Posterior cingulate gyrus (tissue), 11 donors: ENCODE measurements around the gene MYO10.
A peak's percentile ranks its signal among the peaks of the same experiment; 100 is the strongest.
"Not testable (repeated sequence)": the region's sequence is repeated elsewhere in the genome, so short reads cannot be mapped to it uniquely, and the experiment has no call there.

Source experiments
- DNase-seq, 10 donors: peaks; one replicate each; pipeline versions ENCODE4 v3.0.0 to v3.0.0-alpha.2; 2020 to 2021; ENCODE audit warnings: mixed read lengths in 3 of 10
- intact Hi-C: fragments of 100-400 bp; cut with DNase I; formaldehyde crosslinking; loops from one replicate; pipeline ENCODE4 v1.15.1; 2023

Gene MYO10

DNA sequence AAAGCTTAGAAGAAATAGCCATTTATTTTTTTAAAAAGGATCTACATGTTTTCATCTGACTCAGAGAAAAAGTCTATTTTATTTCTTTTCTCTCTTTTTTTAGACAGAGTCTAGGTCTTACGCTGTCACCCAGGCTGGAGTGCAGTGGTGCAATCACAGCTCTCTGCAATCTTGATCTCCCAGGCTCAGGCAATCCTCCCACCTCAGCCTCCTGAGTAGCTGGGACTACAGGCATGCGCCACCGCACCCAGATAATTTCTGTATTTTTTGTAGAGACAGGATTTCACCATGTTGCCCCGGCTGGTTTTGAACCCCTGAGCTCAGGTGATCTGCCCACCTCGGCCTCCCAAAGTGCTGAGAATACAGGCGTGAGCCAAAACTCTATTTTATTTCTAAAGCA lies 178.5 kb downstream of the MYO10 start:
- DNase-seq, intact Hi-C loops: not testable (repeated sequence)

DNA sequence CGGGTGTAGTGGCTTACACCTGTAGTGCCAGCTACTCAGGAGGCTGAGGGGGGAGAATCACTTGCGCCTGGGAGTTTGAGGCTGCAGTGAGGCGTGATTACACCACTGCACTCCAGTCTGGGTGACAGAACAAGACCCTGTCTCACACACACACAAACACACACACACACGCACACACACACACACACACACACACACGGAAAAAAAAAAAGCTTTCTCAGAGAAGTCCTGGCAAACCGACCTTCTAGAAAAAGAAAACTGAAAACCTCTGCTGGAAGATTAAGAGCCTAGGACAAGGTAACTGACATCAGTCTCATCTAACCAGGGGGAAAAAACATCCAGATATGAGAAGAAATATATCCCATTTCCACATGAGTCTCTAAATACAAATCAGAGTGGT lies 178.9 kb downstream of the MYO10 start:
- DNase-seq: no peak
- intact Hi-C loops: no loop called here

DNA sequence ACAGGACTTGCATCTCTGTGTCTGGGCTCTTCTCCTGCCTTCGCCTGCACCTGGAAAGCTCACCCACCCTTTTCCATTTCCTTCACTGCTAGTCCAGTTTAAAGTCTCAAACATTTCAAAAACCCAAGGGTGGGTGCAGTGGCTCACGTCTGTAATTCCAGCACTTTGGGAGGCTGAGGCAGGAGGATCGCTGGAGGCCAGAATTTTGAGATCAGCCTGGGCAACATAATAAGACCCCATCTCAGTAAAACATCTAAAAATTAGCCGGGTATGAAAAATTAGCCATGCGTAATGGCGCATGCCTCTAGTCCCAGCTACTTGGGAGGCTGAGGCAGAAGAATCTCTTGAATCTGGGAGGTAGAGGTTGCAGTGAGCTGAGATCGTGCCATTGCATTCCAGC lies 179.4 kb downstream of the MYO10 start:
- intact Hi-C loops: no loop called here

DNA sequence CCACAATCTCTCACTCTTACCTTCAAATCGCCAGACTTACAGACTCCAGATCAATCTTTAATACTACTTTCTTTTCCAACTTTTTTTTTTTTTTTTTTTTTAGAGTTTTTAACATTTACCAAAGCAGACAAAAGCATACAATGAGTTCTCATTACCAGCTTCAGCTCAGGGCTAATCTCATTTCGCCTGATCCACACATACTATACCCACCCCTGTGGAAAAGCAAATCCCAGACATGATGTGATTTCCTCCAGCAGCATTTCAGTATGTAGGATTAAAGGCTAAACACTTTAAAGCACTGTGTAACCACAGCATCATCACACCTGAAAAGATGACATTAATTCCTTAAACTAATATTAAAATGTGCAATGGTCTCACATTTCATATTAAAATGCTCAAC lies 180.4 kb downstream of the MYO10 start:
- intact Hi-C loops: no loop called here

More for the DNA sequence above, 179.4 kb downstream of the MYO10 start:
- no peak for DNase-seq

DNA sequence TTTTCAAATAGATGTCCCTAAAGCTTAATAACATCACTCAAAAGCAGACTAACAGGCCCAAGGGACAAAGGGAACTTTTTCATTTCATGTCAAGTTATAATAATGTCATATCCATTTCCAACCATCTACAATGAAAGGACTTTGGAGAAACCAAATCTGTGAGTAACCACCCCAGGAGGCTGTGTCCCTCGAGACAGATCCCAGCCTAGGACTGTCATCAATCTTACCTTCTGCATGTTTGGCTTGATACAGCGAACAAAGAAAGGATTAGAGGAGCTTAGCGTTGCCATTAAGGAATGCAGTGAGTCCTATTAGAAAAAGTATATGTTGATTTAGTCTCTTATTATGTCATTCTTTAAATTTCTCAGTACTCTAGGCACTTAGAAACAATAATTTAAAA lies 181.5 kb downstream of the MYO10 start:
- DNase-seq: no peak
- intact Hi-C loops: no loop called here

More for the DNA sequence above, 180.4 kb downstream of the MYO10 start:
- DNase-seq: no peak

DNA sequence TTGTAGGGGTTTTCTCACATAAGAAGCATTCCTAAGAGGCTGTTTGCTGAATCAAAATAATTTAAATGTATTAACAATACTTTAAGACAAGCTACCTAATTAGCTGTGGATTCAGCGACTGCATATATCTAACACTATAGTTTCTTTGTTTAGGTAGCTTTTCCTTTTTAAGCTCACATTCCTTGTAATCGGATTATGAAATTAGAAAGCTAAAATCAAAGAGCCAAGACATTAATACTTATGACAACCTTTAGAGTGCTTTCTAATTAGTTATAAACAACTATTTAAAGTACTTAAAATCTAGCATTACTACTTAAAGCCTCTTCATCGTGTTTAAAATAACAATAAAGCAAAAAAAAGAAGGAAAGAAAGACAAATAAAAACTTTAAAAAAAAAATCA lies 182.0 kb downstream of the MYO10 start:
- no peak for DNase-seq
- intact Hi-C loops: no loop called here

DNA sequence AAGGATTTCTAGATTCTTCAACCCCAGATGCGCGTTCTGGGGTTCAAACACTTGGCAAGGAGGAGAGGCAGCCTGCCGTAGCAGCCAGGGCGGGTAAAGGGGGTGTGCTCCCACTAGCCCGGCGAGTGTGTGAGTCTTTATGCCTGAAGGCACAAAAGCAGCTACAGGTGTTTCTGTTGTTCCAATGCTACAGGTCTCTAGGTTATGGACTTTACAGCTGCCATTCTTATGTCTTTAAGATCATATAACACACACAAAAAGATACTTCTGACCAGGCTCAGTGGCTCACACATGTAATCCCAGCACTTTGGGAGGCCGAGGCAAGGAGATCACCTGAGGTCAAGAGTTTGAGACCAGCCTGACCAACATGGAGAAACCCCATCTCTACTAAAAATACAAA lies 185.6 kb downstream of the MYO10 start:
- no peak for DNase-seq
- intact Hi-C loops: no loop called here

DNA sequence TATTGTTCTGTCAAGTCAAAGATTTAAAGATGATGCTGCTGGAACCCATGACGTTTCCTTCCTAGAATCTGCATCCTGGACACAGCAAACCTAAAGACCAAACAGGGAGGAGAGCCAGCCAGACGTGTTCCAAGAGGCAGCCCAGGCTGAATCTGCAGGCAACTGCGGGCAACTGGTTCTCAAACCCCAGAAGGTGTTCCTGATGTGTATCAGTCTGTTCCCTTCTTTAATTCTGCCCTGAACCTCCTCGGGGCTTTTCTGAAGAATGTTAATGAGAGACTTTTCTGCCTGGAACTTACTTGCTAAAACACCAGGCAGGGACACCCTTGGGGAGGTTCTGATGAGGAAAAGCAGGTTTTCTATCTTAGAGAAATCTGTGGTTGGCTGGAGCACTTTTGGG lies 186.5 kb downstream of the MYO10 start:
- DNase-seq: no peak
- intact Hi-C loops: no loop called here

DNA sequence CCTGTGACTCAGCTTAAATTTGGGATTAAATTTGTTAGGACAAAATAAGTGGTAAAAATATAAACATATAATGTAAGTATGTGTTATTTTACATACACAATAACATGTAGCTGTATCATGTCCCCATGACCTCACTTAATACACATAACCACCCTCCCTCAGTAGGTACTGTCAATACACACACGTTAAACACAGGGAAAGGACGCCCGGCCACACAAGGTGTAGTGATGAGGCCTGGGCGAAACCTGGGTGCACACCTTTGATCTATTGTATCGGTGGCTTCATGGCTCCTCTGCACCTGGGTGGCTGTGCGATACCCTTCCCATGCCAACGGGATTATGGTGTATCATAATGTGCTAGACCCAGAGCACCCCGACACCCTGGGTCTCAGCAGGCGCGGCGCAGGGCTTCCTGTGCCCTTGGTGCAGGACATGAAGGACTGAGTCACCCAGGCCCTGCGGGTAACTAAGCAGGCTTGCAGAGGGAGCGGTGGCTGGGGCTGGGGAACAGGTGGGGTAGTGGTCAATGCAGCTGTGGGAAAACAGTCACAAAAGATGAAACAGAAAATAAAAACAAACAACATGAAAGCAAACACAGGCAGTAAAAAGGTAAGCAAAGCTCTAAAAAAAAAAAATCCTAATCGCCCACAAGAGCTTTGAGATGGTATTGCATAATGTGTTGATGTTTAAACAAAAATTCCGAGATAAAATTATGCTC lies 191.8 kb downstream of the MYO10 start:
- DNase-seq: no peak
- intact Hi-C loops: no loop called here

DNA sequence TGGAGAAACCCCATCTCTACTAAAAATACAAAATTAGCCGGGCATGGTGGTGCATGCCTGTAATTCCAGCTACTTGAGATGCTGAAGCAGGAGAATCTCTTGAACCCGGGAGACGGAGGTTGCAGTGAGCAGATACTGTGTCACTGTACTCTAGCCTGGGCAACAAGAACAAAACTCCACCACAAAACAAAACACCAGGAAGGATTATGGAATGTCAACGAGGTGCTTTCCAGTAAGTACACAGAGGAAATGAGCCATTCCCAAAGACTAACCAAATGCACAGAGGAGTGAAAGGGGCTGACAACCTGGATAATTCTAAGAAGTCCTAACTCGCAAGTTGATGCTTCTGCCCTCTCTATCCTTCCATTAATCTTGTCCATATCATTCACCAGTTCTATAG lies 193.2 kb downstream of the MYO10 start:
- no peak for DNase-seq
- intact Hi-C loops: no loop called here

DNA sequence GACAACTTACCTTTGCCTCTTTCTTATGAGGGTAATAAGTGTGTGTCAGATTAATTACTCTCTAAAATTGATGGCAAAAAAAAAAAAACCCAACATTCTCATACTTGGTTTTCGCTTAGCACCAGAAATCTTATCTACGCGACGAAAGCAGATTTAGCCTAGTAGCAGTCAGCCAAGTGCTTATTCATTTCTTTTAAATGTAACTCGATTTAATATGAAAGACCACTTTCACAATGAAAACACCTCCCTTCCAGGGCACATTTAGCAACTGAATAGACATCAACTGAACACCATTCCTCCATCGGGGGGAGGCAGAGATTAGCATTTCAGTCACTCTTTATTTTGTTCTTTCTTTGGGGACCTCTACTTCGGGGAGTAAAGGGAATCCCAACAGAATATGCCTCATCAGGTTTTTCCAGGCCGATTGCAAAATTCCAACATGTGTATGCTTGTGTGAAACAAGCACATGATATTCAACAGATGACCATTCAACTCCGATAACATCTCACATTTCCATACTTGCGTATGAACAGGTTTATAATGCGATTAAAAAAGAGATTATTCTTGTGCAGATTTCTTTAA lies 195.2 kb downstream of the MYO10 start:
- intact Hi-C loops: no loop called here
- no peak for DNase-seq

DNA sequence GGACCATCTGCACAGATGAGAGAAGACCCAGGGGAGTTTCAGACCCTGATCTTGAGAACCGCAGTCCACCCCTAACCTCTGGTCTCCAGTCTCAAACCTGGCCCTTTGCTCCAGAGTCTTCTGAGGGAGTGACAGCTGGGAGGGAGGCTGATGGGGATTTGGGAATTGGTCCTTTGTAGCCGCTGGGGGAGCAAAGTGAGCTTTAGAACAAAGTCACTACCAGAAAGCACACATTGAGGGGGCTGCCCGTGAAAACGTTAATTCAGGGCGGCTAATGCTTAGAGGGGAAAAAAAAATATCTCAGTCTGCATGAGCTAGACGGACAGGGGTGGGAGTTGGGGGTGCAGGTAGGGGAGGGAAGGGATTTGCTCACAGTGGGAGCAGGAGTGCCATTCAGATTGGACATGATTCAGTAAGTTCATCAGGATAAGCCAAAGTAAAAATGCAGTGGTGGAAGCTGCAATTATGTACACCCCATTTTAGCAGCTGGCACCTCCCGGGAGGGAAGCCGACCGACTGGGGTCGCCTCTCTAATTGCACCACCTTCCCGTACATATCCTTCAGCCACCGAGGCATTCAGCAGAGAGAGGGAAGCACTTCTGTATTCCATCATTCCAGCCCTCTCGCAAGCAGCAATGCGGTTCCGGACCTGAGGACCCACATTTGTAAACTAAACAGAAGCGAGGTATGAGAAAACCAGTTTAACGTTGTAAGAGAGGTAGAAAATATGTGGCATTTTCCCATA lies 195.8 kb downstream of the MYO10 start:
- no peak for DNase-seq
- intact Hi-C loops: no loop called here

DNA sequence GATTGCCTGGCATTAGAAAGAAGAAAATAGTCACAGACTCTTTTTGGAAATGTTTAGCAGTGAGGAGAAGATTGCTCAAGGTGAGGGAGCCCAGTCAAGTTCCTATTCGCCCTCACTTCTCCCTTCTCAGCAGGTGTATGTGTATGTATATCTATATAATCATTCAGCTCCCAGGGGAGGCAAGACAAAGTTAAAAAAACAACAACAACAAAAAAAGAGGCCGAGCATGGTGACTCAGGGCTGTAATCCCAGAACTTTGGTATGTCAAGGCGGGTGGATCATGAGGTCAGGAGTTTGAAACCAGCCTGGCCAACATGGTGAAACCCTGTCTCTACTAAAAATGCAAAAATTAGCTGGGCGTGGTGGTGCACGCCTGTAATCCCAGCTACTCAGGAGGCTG lies 197.7 kb downstream of the MYO10 start:
- DNase-seq, intact Hi-C loops: not testable (repeated sequence)

DNA sequence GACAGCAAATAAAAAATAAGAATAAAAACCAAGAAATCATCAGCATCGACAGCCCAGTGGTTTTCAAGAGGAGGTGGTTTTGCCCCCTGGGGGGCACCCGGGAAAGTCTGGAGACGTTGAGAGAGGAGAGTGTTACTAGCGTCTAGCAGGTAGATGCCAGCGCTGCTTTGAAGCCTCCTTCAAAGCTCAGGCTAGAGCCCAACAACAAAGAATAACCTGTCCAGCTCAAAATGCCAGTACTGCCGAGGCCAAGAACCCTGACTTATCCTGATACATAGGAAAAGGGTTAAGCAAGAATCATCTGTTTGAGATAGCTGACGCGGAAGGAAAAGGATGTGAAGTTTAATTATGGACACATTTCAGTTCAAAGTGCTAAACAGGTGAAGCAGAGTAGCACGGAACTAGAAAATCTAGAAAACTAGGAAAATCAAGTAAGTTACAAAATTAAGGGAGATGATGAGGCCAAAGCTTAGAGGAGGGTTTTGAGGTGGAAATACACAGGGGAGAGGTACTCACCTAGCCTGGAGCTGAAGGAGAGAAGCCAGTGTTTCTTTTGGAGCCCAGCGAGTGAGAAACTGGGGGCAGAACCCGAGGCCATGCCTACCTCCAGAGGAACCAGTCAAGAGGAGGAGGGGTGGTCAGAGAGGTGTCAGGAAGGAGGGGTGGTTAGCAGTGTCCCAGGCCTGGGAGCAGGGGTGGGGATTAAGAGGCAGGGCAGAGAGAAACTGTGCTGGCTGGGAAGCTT lies 198.3 kb downstream of the MYO10 start:
- peak in 1 of 10 donors; percentile 12 for DNase-seq
- intact Hi-C loops: no loop called here

DNA sequence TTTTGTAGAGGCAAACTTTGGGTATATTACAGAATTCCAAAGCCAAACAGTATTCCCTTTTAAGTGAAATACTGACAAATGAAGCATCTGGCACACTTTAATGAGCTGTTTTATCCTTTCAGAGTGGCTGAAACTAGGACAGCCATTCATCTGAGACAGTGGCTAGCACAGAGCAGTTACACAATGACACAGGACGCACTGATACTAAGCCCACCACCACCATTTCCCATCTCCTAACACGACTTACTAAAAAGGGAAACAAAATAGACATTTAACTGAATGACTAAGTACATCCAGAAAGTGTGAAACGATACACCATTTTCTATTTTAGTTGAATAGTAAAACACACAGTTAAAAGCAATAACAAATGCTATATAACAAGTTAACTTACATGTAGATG lies 198.9 kb downstream of the MYO10 start:
- DNase-seq: no peak

DNA sequence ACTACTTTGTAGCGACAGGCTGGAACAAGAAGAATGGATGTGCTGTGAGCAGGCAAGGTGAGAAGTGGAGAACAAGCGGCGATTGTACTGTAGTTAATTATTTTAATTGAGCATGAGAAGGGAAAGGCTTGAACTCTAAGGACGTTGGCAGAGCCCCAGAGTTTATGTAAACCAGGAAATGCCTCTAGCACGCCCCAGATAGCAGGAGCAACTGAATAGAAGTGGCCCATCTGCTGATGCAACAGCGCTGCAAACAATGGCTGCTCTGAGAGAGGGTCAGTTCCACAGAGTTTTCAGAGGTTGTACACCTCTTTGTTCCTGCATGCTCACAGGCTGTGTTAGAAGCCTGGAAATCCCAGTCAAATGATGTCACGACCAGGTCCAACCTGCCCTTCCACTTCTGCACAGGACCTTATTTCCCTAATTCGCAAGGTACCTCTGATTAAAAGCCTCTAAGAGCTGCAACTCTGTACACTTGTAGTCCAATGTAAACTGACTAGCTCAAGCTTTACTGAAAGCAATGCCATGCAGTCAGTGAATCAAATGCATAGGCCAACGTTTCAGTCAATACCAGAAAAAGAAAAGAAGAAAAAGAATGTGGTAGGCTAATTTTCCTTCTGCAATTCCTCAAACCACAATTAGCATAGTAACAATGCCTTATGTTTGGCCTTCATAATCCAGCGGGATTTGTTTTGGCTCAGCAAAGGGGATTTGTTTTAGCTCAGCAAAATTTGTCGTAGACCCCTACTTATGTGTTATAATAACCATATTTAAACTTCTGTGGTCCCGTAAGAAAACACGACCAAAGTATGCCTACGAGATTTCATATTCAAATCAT lies 199.7 kb downstream of the MYO10 start:
- DNase-seq: peak in 1 of 10 donors; percentile 42
- intact Hi-C loops: no loop called here

More for the DNA sequence above, 198.9 kb downstream of the MYO10 start:
- intact Hi-C loops: no loop called here

DNA sequence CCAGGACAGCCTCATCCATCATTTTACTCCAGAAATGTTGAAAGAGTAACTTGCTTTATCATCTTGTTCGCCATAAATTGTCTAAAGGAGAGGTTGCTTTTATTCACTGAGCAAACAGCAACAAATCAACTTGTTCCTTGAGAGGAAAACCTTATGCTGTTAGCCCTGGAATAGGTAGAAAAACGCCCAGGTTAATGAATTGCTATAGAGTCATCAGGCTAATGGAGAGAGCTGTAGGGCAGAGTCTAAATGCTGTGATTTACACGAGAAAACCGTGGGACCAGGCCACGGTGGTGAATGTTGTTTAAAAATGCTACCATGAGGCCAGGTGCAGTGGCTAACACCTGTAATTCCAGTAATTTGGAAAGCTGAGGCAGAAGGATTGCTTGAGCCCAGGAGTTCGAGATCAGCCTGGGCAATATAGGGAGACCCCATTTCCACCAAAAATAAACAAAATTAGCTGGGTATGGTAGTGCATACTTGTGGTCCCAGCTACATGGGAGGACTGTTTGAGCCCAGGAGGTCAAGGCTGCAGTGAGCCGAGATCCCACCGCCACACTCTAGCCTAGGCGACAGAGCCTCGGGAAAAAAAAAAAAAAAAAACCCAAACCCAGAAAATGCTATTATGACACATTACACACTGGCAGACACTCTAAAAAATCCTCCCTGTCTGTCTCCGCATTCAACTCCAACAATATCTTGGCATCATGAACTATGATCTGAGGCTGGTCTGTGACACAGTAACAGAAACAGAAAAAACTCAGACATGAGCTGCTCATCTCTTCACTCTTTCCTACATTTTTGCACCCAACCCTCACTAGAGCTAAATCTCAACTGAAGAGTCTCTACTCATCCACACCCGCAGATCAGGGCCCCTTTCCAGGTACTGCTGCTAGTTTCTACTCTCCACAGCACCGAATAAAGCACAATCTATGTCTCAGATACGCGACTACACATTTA lies 200.7 kb downstream of the MYO10 start:
- DNase-seq: no peak
- intact Hi-C loops: no loop called here

DNA sequence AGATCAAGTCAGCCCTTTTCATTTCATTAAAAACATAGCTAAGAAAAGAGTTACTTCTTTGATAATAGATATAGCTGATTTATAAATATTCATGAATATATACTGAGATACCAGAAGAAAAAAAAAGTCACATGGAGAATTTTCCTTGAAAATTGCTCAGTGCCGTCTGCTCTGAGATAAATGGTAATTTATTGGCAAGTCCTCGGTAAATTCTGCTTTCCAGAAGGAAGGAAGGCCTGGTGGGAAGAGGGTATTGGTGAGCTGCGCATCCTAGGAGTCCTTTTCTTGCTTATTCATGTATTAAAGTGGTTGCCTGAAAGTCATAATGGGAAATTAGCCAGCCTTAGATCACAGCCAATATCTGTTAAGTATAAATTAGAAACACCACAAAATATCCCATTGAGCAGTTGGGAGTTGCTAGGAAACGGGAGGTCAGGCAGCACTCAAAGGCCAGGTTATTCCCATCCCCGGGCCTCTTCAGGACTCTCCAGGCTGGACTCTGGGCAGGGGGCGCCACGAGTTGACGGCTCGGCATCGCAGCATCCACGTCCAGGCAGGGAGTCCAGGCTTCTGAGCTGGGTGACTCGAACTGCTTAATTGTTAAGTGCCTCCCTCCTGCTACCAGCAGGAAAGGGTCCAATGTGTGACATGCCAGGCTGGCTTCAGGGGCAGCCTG lies 202.6 kb downstream of the MYO10 start:
- peak in 8 of 10 donors; percentile 34 to 89 (median 56) for DNase-seq
- intact Hi-C loops: no loop called here
